ENCODE data around the gene CRK.

The CRK gene

GRCh38 chr17:1482680-1483079 lies 26.6 kb upstream of the CRK start:
- DNase-seq (ENCODE audit: extremely low spot score) = no peak
- ChIA-PET CTCF (no interaction called here), POLR2A (no interaction called here)
- TF ChIP-seq NFRKB (IDR thresholded peaks at IDR 0.05) = no peak
- TF ChIP-seq ELF4 (IDR thresholded peaks at IDR 0.05) = no peak
- no peak for TF ChIP-seq HDGF (IDR thresholded peaks at IDR 0.05; ENCODE audit: borderline replicate concordance)
- TF ChIP-seq BHLHE40 (IDR thresholded peaks at IDR 0.05; ENCODE audit: borderline replicate concordance) = no peak
- TF ChIP-seq FOXK2 (IDR thresholded peaks at IDR 0.05) = no peak
- no peak for TF ChIP-seq TARDBP (IDR thresholded peaks at IDR 0.05)
- no peak for TF ChIP-seq LEF1 (IDR thresholded peaks at IDR 0.05; ENCODE audit: borderline replicate concordance)
- TF ChIP-seq L3MBTL2 (conservative IDR thresholded peaks at IDR 0.05) = no peak
- no peak for TF ChIP-seq SUZ12 (IDR thresholded peaks at IDR 0.05)
- no peak for TF ChIP-seq SP1 (IDR thresholded peaks at IDR 0.05)
- TF ChIP-seq ZNF384 (IDR thresholded peaks at IDR 0.05) = no peak
- no peak for TF ChIP-seq CTBP1 (IDR thresholded peaks at IDR 0.05; ENCODE audit: borderline replicate concordance)
- no peak for TF ChIP-seq ARNT (IDR thresholded peaks at IDR 0.05)
- no peak for TF ChIP-seq FOXM1 (IDR thresholded peaks at IDR 0.05; ENCODE audit: borderline replicate concordance)

DNA sequence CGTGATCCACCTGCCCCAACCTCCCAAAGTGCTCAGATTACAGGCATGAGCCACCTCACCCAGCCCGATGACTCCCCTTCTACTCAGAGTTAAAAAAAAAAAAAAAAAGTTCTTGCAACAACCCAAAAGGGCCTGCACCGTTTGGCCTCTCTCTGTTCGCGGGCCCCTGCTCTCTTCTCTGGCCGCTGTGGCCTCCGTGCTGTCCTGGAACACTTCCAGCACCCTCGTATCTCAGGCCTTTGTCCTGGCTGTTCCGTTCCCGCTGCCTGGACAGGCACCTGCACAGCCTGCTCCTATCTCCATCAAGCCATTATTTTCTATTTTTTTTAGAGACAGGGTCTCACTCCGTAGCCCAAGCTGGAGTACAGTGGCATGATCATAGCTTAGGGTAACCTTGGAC lies 25.7 kb upstream of the CRK start:
- POLR2A ChIA-PET = no interaction called here
- no peak for DNase-seq (ENCODE audit: extremely low spot score)
- TF ChIP-seq FOXM1 (IDR thresholded peaks at IDR 0.05; ENCODE audit: borderline replicate concordance) (no peak), HDGF (IDR thresholded peaks at IDR 0.05; ENCODE audit: borderline replicate concordance) (no peak), ZNF384 (IDR thresholded peaks at IDR 0.05) (no peak), FOXK2 (IDR thresholded peaks at IDR 0.05) (no peak), ELF4 (IDR thresholded peaks at IDR 0.05) (no peak), SUZ12 (IDR thresholded peaks at IDR 0.05) (no peak), TARDBP (IDR thresholded peaks at IDR 0.05) (no peak), CTBP1 (IDR thresholded peaks at IDR 0.05; ENCODE audit: borderline replicate concordance) (no peak), L3MBTL2 (conservative IDR thresholded peaks at IDR 0.05) (no peak), BHLHE40 (IDR thresholded peaks at IDR 0.05; ENCODE audit: borderline replicate concordance) (no peak), LEF1 (IDR thresholded peaks at IDR 0.05; ENCODE audit: borderline replicate concordance) (no peak), SP1 (IDR thresholded peaks at IDR 0.05) (no peak)
- CTCF ChIA-PET = no interaction called here

DNA sequence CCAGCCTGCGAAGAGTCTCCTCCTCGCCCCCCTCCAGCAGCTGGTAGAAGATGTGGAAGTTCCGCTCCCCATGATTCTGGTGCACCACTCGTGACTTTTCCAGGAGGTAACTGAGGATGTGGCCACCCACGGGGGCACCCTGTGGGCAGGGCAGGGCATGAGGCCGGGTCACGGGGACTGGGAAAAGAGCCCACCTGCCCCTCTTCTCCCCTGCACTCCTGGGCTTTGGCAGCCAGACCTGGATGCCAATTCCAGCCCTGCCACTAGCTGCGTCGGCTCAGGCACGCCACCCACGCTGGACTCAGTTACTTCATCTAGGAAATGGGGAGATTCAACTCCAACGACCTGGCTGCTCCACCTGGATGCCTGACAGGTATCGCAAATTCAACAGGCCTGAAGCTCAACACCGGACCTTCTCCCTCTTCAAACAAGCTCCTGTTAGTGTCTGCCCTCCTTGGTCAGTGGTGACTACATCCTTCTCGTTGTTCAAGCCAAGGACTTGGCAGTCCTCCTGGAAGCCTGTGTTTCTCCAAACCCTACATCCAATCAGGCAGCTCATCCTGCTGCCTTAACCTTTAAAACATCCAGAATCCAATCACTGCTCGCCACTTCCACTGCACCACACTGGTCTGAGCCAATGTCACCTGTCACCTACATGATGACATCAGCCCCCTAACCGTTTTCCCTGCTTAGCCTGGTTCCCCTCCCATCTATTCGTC lies 24.9 kb upstream of the CRK start:
- POLR2A ChIA-PET = no interaction called here
- CTCF ChIA-PET = no interaction called here
- no peak for DNase-seq (ENCODE audit: extremely low spot score)
- no peak for TF ChIP-seq ZNF384 (IDR thresholded peaks at IDR 0.05)
- no peak for TF ChIP-seq ARNT (IDR thresholded peaks at IDR 0.05)
- no peak for TF ChIP-seq ELF4 (IDR thresholded peaks at IDR 0.05)
- no peak for TF ChIP-seq SP1 (IDR thresholded peaks at IDR 0.05)
- TF ChIP-seq BHLHE40 (IDR thresholded peaks at IDR 0.05; ENCODE audit: borderline replicate concordance) = no peak
- TF ChIP-seq CTBP1 (IDR thresholded peaks at IDR 0.05; ENCODE audit: borderline replicate concordance) = no peak

- CTCF ChIA-PET = no interaction called here
- POLR2A ChIA-PET = no interaction called here
- no peak for DNase-seq (ENCODE audit: extremely low spot score)
- no peak for TF ChIP-seq ELF4 (IDR thresholded peaks at IDR 0.05)
- TF ChIP-seq SUZ12 (IDR thresholded peaks at IDR 0.05) = no peak
- no peak for TF ChIP-seq NFRKB (IDR thresholded peaks at IDR 0.05)
- no peak for TF ChIP-seq ZNF384 (IDR thresholded peaks at IDR 0.05)
- no peak for TF ChIP-seq FOXM1 (IDR thresholded peaks at IDR 0.05; ENCODE audit: borderline replicate concordance)
- no peak for TF ChIP-seq SP1 (IDR thresholded peaks at IDR 0.05)
- no peak for TF ChIP-seq BHLHE40 (IDR thresholded peaks at IDR 0.05; ENCODE audit: borderline replicate concordance)
These were observed 22.4 kb upstream of the CRK start for GRCh38 chr17:1478418-1478817.

DNA sequence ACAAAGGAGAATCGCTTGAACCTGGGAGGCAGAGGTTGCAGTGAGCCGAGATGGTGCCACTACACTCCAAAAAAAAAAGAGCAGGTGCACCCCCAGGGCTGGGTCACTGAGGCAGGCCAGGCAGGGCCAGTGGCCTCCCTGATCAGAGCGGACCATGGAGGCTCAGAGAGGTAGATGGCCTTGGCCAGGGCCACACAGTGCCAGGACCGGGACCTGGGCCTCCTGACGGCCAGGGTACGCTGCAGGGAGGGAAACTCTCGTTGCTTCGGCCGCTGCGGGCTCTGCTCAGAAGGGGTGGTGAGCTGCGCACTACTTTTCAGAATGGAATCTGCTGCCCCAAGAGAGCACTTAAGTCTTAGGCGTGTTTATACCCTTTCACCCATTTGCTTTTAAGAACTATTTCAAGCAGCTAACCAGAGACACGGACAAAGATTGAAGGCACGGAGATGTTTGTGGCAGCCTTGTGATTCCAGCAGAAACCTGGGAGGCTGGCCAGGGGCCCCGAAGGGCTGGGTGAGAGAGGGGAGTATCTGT lies 19.4 kb upstream of the CRK start:
- DNase-seq (ENCODE audit: extremely low spot score) = no peak
- POLR2A ChIA-PET = interaction anchor here (0.8 to 1.2 kb wide), 2 partner anchors 12 to 41 kb away, joined by 3 read pairs; partner anchors contain the start of gene INPP5K
- CTCF ChIA-PET = no interaction called here
- TF ChIP-seq ARNT (IDR thresholded peaks at IDR 0.05) = no peak
- TF ChIP-seq TARDBP (IDR thresholded peaks at IDR 0.05) = no peak
- no peak for TF ChIP-seq FOXA1 (IDR thresholded peaks at IDR 0.05)
- TF ChIP-seq FOXM1 (IDR thresholded peaks at IDR 0.05; ENCODE audit: borderline replicate concordance) = no peak
- no peak for TF ChIP-seq FOXK2 (IDR thresholded peaks at IDR 0.05)
- no peak for TF ChIP-seq SUZ12 (IDR thresholded peaks at IDR 0.05)
- TF ChIP-seq NFRKB (IDR thresholded peaks at IDR 0.05) = no peak
- no peak for TF ChIP-seq PKNOX1 (IDR thresholded peaks at IDR 0.05)

GRCh38 chr17:1474402-1475189 lies 18.6 kb upstream of the CRK start:
- CTCF ChIA-PET = no interaction called here
- POLR2A ChIA-PET = interaction anchor here (0.8 to 1.2 kb wide), 2 partner anchors 11 to 42 kb away, joined by 3 read pairs; partner anchors contain the start of gene INPP5K
- DNase-seq (ENCODE audit: extremely low spot score) = no peak
- TF ChIP-seq FOXK2 (IDR thresholded peaks at IDR 0.05) (no peak), FOXM1 (IDR thresholded peaks at IDR 0.05; ENCODE audit: borderline replicate concordance) (no peak), ZNF384 (IDR thresholded peaks at IDR 0.05) (no peak), FOXA1 (IDR thresholded peaks at IDR 0.05) (no peak), CTBP1 (IDR thresholded peaks at IDR 0.05; ENCODE audit: borderline replicate concordance) (no peak), PKNOX1 (IDR thresholded peaks at IDR 0.05) (no peak), L3MBTL2 (conservative IDR thresholded peaks at IDR 0.05) (no peak), ARNT (IDR thresholded peaks at IDR 0.05) (no peak), ELF4 (IDR thresholded peaks at IDR 0.05) (no peak), TARDBP (IDR thresholded peaks at IDR 0.05) (no peak), NFRKB (IDR thresholded peaks at IDR 0.05) (no peak), SUZ12 (IDR thresholded peaks at IDR 0.05) (no peak), SP1 (IDR thresholded peaks at IDR 0.05) (no peak), HDGF (IDR thresholded peaks at IDR 0.05; ENCODE audit: borderline replicate concordance) (no peak)

All from HEK293T (cell line).